Breast epithelium (tissue), 4 donors: ENCODE measurements around the gene CEP126. TPM values are rescaled to one million over a fixed set of nuclear protein-coding genes. Genes with fewer than 3 reads are reported as not detected.

Experiments used
- DNase-seq, 2 donors: peaks; one replicate each; pipeline ENCODE4 v3.0.0-alpha.2; 2019; ENCODE audit warnings: low spot score in 2 of 2
- H3K27ac ChIP-seq, 2 donors: fragments of 200-600 bp; sonication (generic) in 1 of 2; one replicate each; pipeline ENCODE4 v1.5.1; 2016 to 2019; ENCODE audit warnings: mild to moderate bottlenecking in 1 of 2
- H3K27me3 ChIP-seq, 2 donors: fragments of 200-600 bp; sonication (generic) in 1 of 2; one replicate each; pipeline versions ENCODE4 v1.5.1 to v1.6.0; 2017 to 2019; ENCODE audit warnings: control low read depth in 1 of 2, mild to moderate bottlenecking in 1 of 2
- H3K36me3 ChIP-seq: fragments of 200-600 bp; one replicate; pipeline ENCODE4 v1.5.1; 2019
- H3K4me1 ChIP-seq, 2 donors: fragments of 200-600 bp; sonication (generic); one replicate each; pipeline ENCODE4 v1.5.1; 2016 to 2019; ENCODE audit warnings: control low read depth in 1 of 2
- H3K4me3 ChIP-seq, 3 donors: fragments of 200-600 bp; sonication (generic); 1 replicate in 2 of 3; 2 replicates in 1 of 3; pipeline ENCODE4 v1.5.1; 2016 to 2019; ENCODE audit warnings: mild to moderate bottlenecking in 3 of 3, moderate library complexity in 2 of 3
- H3K9me3 ChIP-seq, 2 donors: fragments of 200-600 bp; sonication (generic) in 1 of 2; one replicate each; pipeline ENCODE4 v1.5.1; 2016 to 2019; ENCODE audit warnings: control low read depth in 1 of 2
- POLR2A ChIP-seq: fragments of 450-650 bp; IDR thresholded peaks from one replicate; pipeline ENCODE4 v1.6.1; 2016; ENCODE audit warnings: antibody characterized with exemption, mild to moderate bottlenecking, moderate library complexity
- POLR2AphosphoS5 ChIP-seq, 3 donors: sonication (generic); formaldehyde crosslinking; IDR thresholded peaks; one replicate each; pipeline ENCODE4 v1.6.1; 2017; ENCODE audit warnings: antibody characterized with exemption in 3 of 3
- intact Hi-C: fragments of 100-400 bp; cut with DNase I; formaldehyde crosslinking; loops from one replicate; pipeline ENCODE4 v1.15.1; 2023; ENCODE audit warnings: low total_unique reads
- total RNA-seq, 3 donors: library from RNA; depleted of rRNA; stranded (reverse); fragments of >200 nt; gene quantifications; one replicate each; pipeline ENCODE4 v1.1.0, GENCODE V29; 2016
- TF ChIP-seq, protein P1 (sequence below), 3 donors: fragments of 450-650 bp; IDR thresholded peaks; one replicate each; pipeline ENCODE4 v1.5.1; 2016 to 2017; ENCODE audit warnings: antibody characterized with exemption in 3 of 3, mild to moderate bottlenecking in 3 of 3, moderate library complexity in 3 of 3

The CEP126 gene
- total RNA-seq, 3 donors from 2014 or later, result 6.9 to 14.7 (median 9.1) TPM

- TF ChIP-seq, protein P1, sequence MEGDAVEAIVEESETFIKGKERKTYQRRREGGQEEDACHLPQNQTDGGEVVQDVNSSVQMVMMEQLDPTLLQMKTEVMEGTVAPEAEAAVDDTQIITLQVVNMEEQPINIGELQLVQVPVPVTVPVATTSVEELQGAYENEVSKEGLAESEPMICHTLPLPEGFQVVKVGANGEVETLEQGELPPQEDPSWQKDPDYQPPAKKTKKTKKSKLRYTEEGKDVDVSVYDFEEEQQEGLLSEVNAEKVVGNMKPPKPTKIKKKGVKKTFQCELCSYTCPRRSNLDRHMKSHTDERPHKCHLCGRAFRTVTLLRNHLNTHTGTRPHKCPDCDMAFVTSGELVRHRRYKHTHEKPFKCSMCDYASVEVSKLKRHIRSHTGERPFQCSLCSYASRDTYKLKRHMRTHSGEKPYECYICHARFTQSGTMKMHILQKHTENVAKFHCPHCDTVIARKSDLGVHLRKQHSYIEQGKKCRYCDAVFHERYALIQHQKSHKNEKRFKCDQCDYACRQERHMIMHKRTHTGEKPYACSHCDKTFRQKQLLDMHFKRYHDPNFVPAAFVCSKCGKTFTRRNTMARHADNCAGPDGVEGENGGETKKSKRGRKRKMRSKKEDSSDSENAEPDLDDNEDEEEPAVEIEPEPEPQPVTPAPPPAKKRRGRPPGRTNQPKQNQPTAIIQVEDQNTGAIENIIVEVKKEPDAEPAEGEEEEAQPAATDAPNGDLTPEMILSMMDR (IDR thresholded peaks at IDR 0.05), result peak; percentile 45 to 58 (median 53)
- no peak for TF ChIP-seq POLR2AphosphoS5 (IDR thresholded peaks at IDR 0.05)
- no peak overlapping the region for H3K4me3 ChIP-seq
- no peaks in the 10 kb centered on the region for H3K9me3 ChIP-seq
- intact Hi-C loops, result no loop called here
- H3K27me3 ChIP-seq, result no peaks in the 10 kb centered on the region
- H3K36me3 ChIP-seq, result no peaks in the 10 kb centered on the region
- peaks cover 0 to 6% of the 10 kb centered on the region in 2 donors for H3K4me1 ChIP-seq
- H3K27ac ChIP-seq, result peak overlapping the region in 1 of 2 donors; percentile 22
- no peak for DNase-seq
These were observed 93.0 kb downstream of the CEP126 start for GRCh38 chr11:102007567-102008437.

DNA sequence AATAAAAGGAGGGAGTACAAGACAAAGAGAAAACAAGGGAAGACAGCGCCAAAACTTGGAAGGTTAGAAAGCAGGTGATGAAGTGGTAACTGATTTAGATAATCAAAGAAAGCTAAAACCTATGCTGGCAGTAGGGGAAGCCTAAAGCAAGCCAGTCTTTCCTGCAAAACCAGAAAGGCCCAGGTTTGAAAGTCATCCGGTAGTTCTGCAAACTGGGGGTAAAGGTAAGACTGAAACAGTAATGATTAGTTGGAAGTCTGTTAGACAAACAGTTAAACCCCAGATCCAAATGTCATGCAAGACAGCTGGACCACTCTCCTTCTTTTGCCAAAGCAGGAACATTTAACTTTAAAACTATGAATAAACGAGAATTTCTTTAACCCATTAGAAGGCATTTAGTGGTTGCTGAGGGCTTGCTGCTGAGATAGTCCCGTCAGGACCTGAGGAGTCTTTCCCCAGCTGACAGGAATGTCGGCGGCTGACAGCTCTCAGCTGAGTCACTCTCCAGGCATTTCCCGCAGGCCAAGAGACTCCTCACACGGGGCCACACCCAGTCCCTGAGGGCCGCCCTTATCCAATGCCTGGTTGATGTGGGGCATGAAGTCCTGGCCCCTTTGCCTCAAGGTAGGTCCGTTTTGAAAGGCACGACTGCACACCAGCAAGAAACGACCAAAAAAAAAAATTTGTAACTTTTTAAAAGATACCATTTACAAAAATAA, 96.1 kb downstream of the CEP126 start:
- Histone ChIP-seq H3K9me3 (no peaks in the 10 kb centered on the region), H3K36me3 (no peaks in the 10 kb centered on the region), H3K27ac (no peak overlapping the region), H3K4me1 (peaks cover 0 to 6% of the 10 kb centered on the region in 2 donors), H3K27me3 (no peaks in the 10 kb centered on the region), H3K4me3 (no peak overlapping the region)
- DNase-seq, result peak; percentile 39 to 69
- TF ChIP-seq POLR2A, result no peak
- TF ChIP-seq, protein P1 (IDR thresholded peaks at IDR 0.05), result no peak
- TF ChIP-seq POLR2AphosphoS5 (IDR thresholded peaks at IDR 0.05), result no peak
- intact Hi-C loops, result loop anchor here (10.0 kb wide), 1 partner anchor 146 kb away; no protein-coding TSS in a partner anchor

DNA sequence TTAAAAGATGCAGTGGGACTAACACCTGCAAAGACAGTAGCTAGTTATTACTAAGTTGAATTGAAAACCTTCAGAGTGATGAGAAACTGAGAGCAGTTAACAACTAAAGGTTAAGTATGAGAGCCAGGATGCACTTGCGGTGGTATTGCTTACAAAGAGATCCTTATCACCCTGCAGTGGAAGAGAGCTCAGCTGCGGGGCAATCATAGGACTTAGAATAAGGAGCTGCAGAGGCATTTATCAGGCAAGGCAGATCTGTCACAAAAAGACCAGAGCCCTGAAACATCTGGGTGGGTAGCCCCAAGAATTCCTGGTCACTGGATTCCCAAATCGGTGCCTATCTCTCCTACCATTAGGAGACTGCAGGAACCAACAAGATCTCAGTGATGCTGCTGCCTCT, 98.1 kb downstream of the CEP126 start:
- H3K9me3 ChIP-seq, result no peaks in the 10 kb centered on the region
- H3K27ac ChIP-seq, result no peak overlapping the region
- no peak for TF ChIP-seq POLR2AphosphoS5 (IDR thresholded peaks at IDR 0.05)
- TF ChIP-seq, protein P1 (IDR thresholded peaks at IDR 0.05), result no peak
- no peak for TF ChIP-seq POLR2A
- DNase-seq, result no peak
- no peaks in the 10 kb centered on the region for H3K36me3 ChIP-seq
- intact Hi-C loops, result loop anchor here (10.0 kb wide), 1 partner anchor 148 kb away; no protein-coding TSS in a partner anchor
- peaks cover 0 to 6% of the 10 kb centered on the region in 2 donors for H3K4me1 ChIP-seq
- no peak overlapping the region for H3K4me3 ChIP-seq
- no peaks in the 10 kb centered on the region for H3K27me3 ChIP-seq

DNA sequence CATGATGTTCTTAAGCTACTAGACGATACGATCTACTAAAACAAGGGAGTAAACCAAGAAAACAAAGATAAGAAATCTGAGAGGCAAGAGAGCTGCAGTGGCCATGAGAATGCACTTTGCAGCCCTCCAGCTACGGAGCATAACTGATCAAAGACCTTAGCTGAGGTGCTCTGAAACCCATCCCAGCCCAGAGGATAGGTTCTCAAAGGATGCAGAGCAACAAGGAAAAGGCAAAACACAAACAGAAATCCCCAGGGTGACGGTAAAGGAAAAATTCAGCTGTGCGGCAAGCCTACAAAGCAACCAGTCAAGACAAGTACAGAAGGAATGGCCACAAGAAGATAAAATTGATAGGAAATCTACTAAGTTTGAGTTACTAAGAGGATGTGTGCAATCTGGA, 99.9 kb downstream of the CEP126 start:
- peaks cover 0 to 6% of the 10 kb centered on the region in 2 donors for H3K4me1 ChIP-seq
- TF ChIP-seq POLR2A, result no peak
- no peak for TF ChIP-seq POLR2AphosphoS5 (IDR thresholded peaks at IDR 0.05)
- TF ChIP-seq, protein P1 (IDR thresholded peaks at IDR 0.05), result no peak
- H3K9me3 ChIP-seq, result no peaks in the 10 kb centered on the region
- no peak for DNase-seq
- H3K27me3 ChIP-seq, result no peaks in the 10 kb centered on the region
- no peak overlapping the region for H3K27ac ChIP-seq
- intact Hi-C loops, result loop anchor here (10.0 kb wide), 1 partner anchor 150 kb away; no protein-coding TSS in a partner anchor
- no peaks in the 10 kb centered on the region for H3K36me3 ChIP-seq
- no peak overlapping the region for H3K4me3 ChIP-seq
